ENCODE measurements around the gene NEDD9. TPM values are rescaled to one million over a fixed set of nuclear protein-coding genes. Genes with fewer than 3 reads are reported as not detected.

The NEDD9 gene
- total RNA-seq, 4 donors from 2014 or later = 51.7 to 136 (median 94.0) TPM

- no peak for TF ChIP-seq CTCF (IDR thresholded peaks at IDR 0.05; ENCODE audit: low read depth)
Observed at GRCh38 chr6:11233673-11234573, 1.5 kb upstream of the NEDD9 start.

- TF ChIP-seq CTCF (IDR thresholded peaks at IDR 0.05; ENCODE audit: low read depth) = no peak
Observed at GRCh38 chr6:11232770-11233626, 530 bp upstream of the NEDD9 start.

GRCh38 chr6:11231564-11232192, 790 bp downstream of the NEDD9 start:
- no peak for TF ChIP-seq CTCF (IDR thresholded peaks at IDR 0.05; ENCODE audit: low read depth)

- no peak for TF ChIP-seq CTCF (IDR thresholded peaks at IDR 0.05; ENCODE audit: low read depth)
Observed at GRCh38 chr6:11231108-11231463, 1.4 kb downstream of the NEDD9 start.

- TF ChIP-seq CTCF (IDR thresholded peaks at IDR 0.05; ENCODE audit: low read depth) = no peak
Observed at GRCh38 chr6:11230158-11231107, 2.0 kb downstream of the NEDD9 start.

- TF ChIP-seq CTCF (IDR thresholded peaks at IDR 0.05; ENCODE audit: low read depth) = no peak
Observed at GRCh38 chr6:11229655-11230046, 2.8 kb downstream of the NEDD9 start.

Data from subcutaneous adipose tissue (tissue), 4 donors.